ENCODE measurements around the gene PDE6G.

- TF ChIP-seq POLR2A (IDR thresholded peaks at IDR 0.05; ENCODE audit: low read depth) (no peak), CTCF (IDR thresholded peaks at IDR 0.05) (no peak), EP300 (IDR thresholded peaks at IDR 0.05) (no peak), POLR2AphosphoS5 (IDR thresholded peaks at IDR 0.05) (no peak)
Observed at GRCh38 chr17:81648707-81649085, 7.6 kb downstream of the PDE6G start.
